Neural cell (in vitro differentiated cells): ENCODE data around the gene STYK1. TPM values are rescaled to one million over a fixed set of nuclear protein-coding genes. Genes with fewer than 3 reads are reported as not detected.

Experiments
- H2AFZ ChIP-seq: fragments of 200-600, 300-800 bp; sonication (generic), shearing (Covaris generic); 2 replicates; pipeline ENCODE4 v1.6.0; 2014; ENCODE audit warnings: low read depth, mild to moderate bottlenecking, antibody characterized with exemption, low read length, moderate library complexity
- H3F3A ChIP-seq: fragments of 200-600 bp; shearing (Covaris generic); 2 replicates; pipeline ENCODE4 v1.6.1; 2016; ENCODE audit warnings: mild to moderate bottlenecking, moderate library complexity, mixed read lengths, antibody characterized with exemption, low read length; ENCODE audit not compliant: insufficient read depth, poor library complexity, severe bottlenecking
- H3K27ac ChIP-seq: fragments of 200-600, 300-800 bp; sonication (generic), shearing (Covaris generic); 2 replicates; pipeline ENCODE4 v1.5.1; 2014; ENCODE audit warnings: mild to moderate bottlenecking, low read length, moderate library complexity
- H3K27me3 ChIP-seq: fragments of 300-800, 200-600 bp; sonication (generic), shearing (Covaris generic); 2 replicates; pipeline ENCODE4 v1.6.0; 2014; ENCODE audit warnings: mild to moderate bottlenecking, low read depth, low read length, moderate library complexity; ENCODE audit not compliant: insufficient read depth
- H3K36me3 ChIP-seq: fragments of 300-800, 200-600 bp; sonication (generic), shearing (Covaris generic); 2 replicates; pipeline ENCODE4 v1.5.1; 2014; ENCODE audit warnings: mild to moderate bottlenecking, antibody characterized with exemption, low read length, moderate library complexity; ENCODE audit not compliant: insufficient read depth
- H3K4me2 ChIP-seq: fragments of 300-800, 200-600 bp; sonication (generic), shearing (Covaris generic); 2 replicates; pipeline ENCODE4 v1.6.0; 2014; ENCODE audit warnings: mild to moderate bottlenecking, low read length
- H3K4me3 ChIP-seq: fragments of 300-800, 200-600 bp; sonication (generic), shearing (Covaris generic); 2 replicates; pipeline ENCODE4 v1.5.1; 2014; ENCODE audit warnings: mild to moderate bottlenecking, low read length, moderate library complexity
- H3K79me2 ChIP-seq: fragments of 200-600 bp; shearing (Covaris generic); replicated peaks from 2 replicates; pipeline ENCODE4 v1.6.0; 2014; ENCODE audit warnings: mild to moderate bottlenecking, low read length, moderate library complexity; ENCODE audit not compliant: insufficient read depth
- H3K9ac ChIP-seq: fragments of 300-800, 200-600 bp; sonication (generic), shearing (Covaris generic); 2 replicates; pipeline ENCODE4 v1.6.1; 2016; ENCODE audit warnings: mild to moderate bottlenecking, low read length, mixed read lengths
- H3K9me2 ChIP-seq: fragments of 200-600 bp; shearing (Covaris generic); 2 replicates; pipeline ENCODE4 v1.6.1; 2016; ENCODE audit warnings: mild to moderate bottlenecking, low read length, mixed read lengths; ENCODE audit not compliant: insufficient read depth
- H3K9me3 ChIP-seq: fragments of 200-600, 300-800 bp; sonication (generic), shearing (Covaris generic); 2 replicates; pipeline ENCODE4 v1.6.1; 2016; ENCODE audit warnings: mild to moderate bottlenecking, mixed run types, low read length, moderate library complexity, mixed read lengths
- H4K20me1 ChIP-seq: fragments of 200-600 bp; shearing (Covaris generic); 2 replicates; pipeline ENCODE4 v1.6.1; 2016; ENCODE audit warnings: mild to moderate bottlenecking, mixed run types; ENCODE audit not compliant: insufficient read depth
- CTCF ChIP-seq: fragments of 450-650 bp; IDR thresholded peaks from 2 replicates; pipeline ENCODE4 v1.5.1; 2014; ENCODE audit warnings: antibody characterized with exemption, mild to moderate bottlenecking, moderate library complexity; ENCODE audit not compliant: poor library complexity, severe bottlenecking
- EP300 ChIP-seq: fragments of 450-650 bp; conservative IDR thresholded peaks from 2 replicates; pipeline ENCODE4 v1.6.1; 2014; ENCODE audit warnings: antibody characterized with exemption, mild to moderate bottlenecking, moderate library complexity; ENCODE audit not compliant: poor library complexity, severe bottlenecking
- EZH2 ChIP-seq: fragments of 200-600, 300-800 bp; shearing (Covaris generic), sonication (generic); IDR thresholded peaks from 2 replicates; pipeline ENCODE4 v1.6.1; 2014; ENCODE audit warnings: antibody characterized with exemption, low read length, borderline replicate concordance, mild to moderate bottlenecking; ENCODE audit not compliant: insufficient read depth, poor library complexity, severe bottlenecking
- MXI1 ChIP-seq: fragments of 450-650 bp; conservative IDR thresholded peaks from 2 replicates; pipeline ENCODE4 v1.6.1; 2014; ENCODE audit warnings: antibody characterized with exemption, mild to moderate bottlenecking; ENCODE audit not compliant: poor library complexity, severe bottlenecking
- POLR2AphosphoS5 ChIP-seq: IDR thresholded peaks from 2 replicates; pipeline ENCODE4 v1.6.1; 2012
- RAD21 ChIP-seq: fragments of 450-650 bp; conservative IDR thresholded peaks from 2 replicates; pipeline ENCODE4 v1.6.1; 2014; ENCODE audit warnings: antibody characterized with exemption, mild to moderate bottlenecking, moderate library complexity
- REST ChIP-seq: IDR thresholded peaks from 2 replicates; pipeline ENCODE4 v1.6.1; 2012; ENCODE audit warnings: borderline replicate concordance
- SMC3 ChIP-seq: fragments of 450-650 bp; conservative IDR thresholded peaks from 2 replicates; pipeline ENCODE4 v1.6.1; 2014; ENCODE audit warnings: antibody characterized with exemption, mild to moderate bottlenecking, moderate library complexity; ENCODE audit not compliant: poor library complexity
- TAF1 ChIP-seq: IDR thresholded peaks from 2 replicates; pipeline ENCODE4 v1.6.1; 2012; ENCODE audit warnings: low read depth
- polyA plus RNA-seq: library from polyadenylated mRNA; depleted of rRNA; stranded (reverse); fragments of >200 nt; gene quantifications from 2 replicates; pipeline ENCODE4 v1.2.3, GENCODE V29; 2014

Gene STYK1
- polyA plus RNA-seq, 1 donor from 2014 or later = 0.24 TPM

DNA sequence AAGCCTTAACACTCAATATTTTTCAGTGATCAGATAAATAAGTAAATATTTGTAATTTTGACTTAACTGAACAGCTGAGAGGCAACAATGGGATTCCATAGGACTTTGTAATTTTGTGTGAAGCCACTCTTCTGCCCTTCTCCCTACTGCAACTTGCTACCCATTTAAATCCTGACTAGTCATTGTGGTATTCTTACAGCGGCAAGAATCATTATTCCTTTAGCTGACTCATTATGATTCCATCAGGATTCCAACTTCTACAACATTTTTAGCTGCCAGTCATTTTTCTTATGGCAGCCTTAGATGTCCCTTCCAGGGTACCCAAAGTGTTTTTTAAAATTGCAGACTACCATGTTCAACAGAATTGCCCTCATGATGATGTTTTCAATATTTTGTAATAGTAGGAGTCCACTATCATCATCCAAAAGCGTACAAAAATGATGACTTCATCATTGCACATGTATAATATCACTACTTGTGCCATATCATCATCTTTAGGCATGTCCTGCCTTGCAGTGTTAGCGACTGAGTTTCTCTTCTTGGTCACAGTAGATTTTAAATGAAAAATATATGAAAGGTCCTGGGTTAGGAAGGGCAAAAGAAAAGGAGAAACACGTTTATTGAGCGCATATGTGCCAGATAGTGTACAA lies 55.4 kb downstream of the STYK1 start:
- Histone ChIP-seq H3K4me2 (no peak overlapping the region), H3K79me2 (no peaks in the 10 kb centered on the region), H4K20me1 (no peaks in the 10 kb centered on the region), H3K4me3 (no peak overlapping the region), H2AFZ (no peak overlapping the region), H3K36me3 (no peaks in the 10 kb centered on the region), H3K27ac (no peak overlapping the region), H3K9ac (no peak overlapping the region), H3K9me3 (no peaks in the 10 kb centered on the region), H3F3A (no peaks in the 10 kb centered on the region), H3K27me3 (no peaks in the 10 kb centered on the region), H3K9me2 (no peaks in the 10 kb centered on the region)
- TF ChIP-seq POLR2AphosphoS5 (no peak), EZH2 (no peak), RAD21 (no peak), CTCF (no peak), SMC3 (no peak), TAF1 (no peak), MXI1 (no peak), EP300 (no peak), REST (no peak)

GRCh38 chr12:10617863-10618262 lies 56.0 kb downstream of the STYK1 start:
- Histone ChIP-seq H4K20me1 (no peaks in the 10 kb centered on the region), H3K9ac (no peak overlapping the region), H3K79me2 (peaks cover 4% of the 10 kb centered on the region), H3K9me2 (no peaks in the 10 kb centered on the region), H2AFZ (no peak overlapping the region), H3K36me3 (no peaks in the 10 kb centered on the region), H3F3A (no peaks in the 10 kb centered on the region), H3K9me3 (no peaks in the 10 kb centered on the region), H3K27me3 (no peaks in the 10 kb centered on the region), H3K4me2 (no peak overlapping the region), H3K27ac (no peak overlapping the region), H3K4me3 (no peak overlapping the region)
- no peak for TF ChIP-seq POLR2AphosphoS5
- no peak for TF ChIP-seq CTCF
- no peak for TF ChIP-seq RAD21
- TF ChIP-seq EP300 = no peak
- TF ChIP-seq EZH2 = no peak
- TF ChIP-seq MXI1 = no peak
- no peak for TF ChIP-seq REST
- no peak for TF ChIP-seq TAF1
